ENCODE measurements around the gene L3MBTL4.

GRCh38 chr18:6156446-6156845 lies 258.3 kb downstream of the L3MBTL4 start:
- no peak for TF ChIP-seq CTCF (IDR thresholded peaks at IDR 0.05)
- no peak for TF ChIP-seq EP300 (IDR thresholded peaks at IDR 0.05)

Measured in upper lobe of left lung (tissue), 4 donors.